GM10248 (cell line): ENCODE measurements around the gene CCR4.
"Not testable (repeated sequence)": the region's sequence is repeated elsewhere in the genome, so short reads cannot be mapped to it uniquely, and the experiment has no call there.

Experiments used
- CTCF ChIA-PET: fragments of 300-600 bp; sonication (Branson Sonifier 250); formaldehyde crosslinking; extraction: SDS; loops from one replicate; lab custom pipeline; 2021; ENCODE audit warnings: antibody characterized with exemption; lab: Yijun Ruan, JAX
- POLR2A ChIA-PET: fragments of 350-650 bp; sonication (Branson Sonifier 250); formaldehyde crosslinking; extraction: SDS; loops from one replicate; lab custom pipeline; 2020; ENCODE audit warnings: antibody characterized with exemption; lab: Yijun Ruan, JAX
- DNase-seq: peaks from one replicate; pipeline ENCODE4 v3.0.0; 2012; ENCODE audit errors: extremely low spot score
- TF ChIP-seq, protein P1 (sequence below): IDR thresholded peaks from 2 replicates; pipeline ENCODE4 v1.5.1; 2012; ENCODE audit warnings: mild to moderate bottlenecking, low read depth; ENCODE audit errors: extremely low read depth, missing control alignments, control extremely low read depth

CCR4 gene

DNA sequence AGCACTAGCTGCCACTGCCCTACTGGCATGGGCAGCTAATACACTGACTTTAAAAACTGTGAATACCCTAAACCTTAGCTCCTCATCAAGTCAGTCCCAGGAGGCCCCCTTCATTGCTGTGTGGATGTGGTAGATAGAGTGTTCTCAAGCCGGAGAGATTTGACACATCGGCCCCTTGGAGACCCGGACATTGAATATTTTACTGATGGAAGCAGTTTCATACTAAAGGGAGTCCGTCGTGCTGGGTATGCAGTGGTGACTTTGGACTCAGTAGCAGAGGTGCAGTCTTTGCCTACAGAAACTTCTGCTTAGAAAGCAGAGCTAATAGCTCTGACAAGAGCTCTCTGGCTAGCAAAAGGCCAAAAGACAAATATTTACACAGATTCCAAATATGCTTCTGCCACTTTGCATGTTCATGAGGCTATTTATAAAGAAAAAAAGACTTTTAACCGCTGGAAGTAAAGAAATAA lies 17.5 kb downstream of the CCR4 start:
- ChIA-PET POLR2A (no interaction called here), CTCF (interaction anchor here (2.7 kb wide), 1 partner anchor 17 kb away, joined by 7 read pairs; no protein-coding TSS in a partner anchor)
- no peak for DNase-seq

DNA sequence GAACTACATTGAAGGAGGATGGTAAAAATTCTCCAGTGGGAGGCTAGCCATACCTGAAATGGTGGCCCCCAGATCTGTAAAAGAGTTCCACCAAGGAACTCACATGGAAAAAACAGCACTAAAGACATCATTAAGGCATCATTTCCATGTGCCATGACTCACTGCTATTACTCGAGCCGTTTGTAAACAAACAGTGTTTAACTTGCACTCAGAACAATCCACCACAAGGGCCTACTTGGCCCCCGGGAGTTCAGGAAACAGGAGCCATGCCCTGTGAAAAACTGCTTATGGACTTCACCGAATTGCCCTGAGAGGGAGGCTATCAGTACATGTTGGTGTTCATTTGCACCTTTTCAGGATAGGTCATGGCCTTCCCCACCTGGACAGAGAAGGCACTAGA lies 18.2 kb downstream of the CCR4 start:
- DNase-seq: no peak
- TF ChIP-seq, protein P1, sequence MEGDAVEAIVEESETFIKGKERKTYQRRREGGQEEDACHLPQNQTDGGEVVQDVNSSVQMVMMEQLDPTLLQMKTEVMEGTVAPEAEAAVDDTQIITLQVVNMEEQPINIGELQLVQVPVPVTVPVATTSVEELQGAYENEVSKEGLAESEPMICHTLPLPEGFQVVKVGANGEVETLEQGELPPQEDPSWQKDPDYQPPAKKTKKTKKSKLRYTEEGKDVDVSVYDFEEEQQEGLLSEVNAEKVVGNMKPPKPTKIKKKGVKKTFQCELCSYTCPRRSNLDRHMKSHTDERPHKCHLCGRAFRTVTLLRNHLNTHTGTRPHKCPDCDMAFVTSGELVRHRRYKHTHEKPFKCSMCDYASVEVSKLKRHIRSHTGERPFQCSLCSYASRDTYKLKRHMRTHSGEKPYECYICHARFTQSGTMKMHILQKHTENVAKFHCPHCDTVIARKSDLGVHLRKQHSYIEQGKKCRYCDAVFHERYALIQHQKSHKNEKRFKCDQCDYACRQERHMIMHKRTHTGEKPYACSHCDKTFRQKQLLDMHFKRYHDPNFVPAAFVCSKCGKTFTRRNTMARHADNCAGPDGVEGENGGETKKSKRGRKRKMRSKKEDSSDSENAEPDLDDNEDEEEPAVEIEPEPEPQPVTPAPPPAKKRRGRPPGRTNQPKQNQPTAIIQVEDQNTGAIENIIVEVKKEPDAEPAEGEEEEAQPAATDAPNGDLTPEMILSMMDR: no peak
- POLR2A ChIA-PET: no interaction called here
- CTCF ChIA-PET: interaction anchor here (1.7 to 2.7 kb wide), 2 partner anchors 11 to 16 kb away, joined by 4 to 7 read pairs; no protein-coding TSS in a partner anchor

More for the DNA sequence above, 17.5 kb downstream of the CCR4 start:
- TF ChIP-seq, protein P1: no peak

DNA sequence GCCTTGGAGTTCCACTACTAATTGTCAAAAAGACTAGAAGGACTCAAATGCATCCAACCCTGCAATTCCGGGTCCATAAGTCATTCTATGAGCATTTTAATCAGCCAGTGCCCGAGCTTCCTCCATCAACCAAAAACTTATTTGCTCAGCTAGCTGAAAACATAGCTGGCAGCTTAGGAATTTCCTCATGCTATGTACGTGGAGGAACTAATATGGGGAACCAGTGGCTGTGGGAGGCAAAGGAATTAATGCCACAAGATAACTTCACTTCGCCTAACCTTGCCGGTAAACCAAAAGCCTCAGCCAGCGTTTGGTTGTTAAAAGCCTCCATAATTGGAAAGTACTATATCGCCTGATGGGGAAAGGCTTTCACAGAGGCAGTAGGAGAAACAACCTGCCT lies 19.8 kb downstream of the CCR4 start:
- CTCF ChIA-PET, POLR2A ChIA-PET, DNase-seq: not testable (repeated sequence)

DNA sequence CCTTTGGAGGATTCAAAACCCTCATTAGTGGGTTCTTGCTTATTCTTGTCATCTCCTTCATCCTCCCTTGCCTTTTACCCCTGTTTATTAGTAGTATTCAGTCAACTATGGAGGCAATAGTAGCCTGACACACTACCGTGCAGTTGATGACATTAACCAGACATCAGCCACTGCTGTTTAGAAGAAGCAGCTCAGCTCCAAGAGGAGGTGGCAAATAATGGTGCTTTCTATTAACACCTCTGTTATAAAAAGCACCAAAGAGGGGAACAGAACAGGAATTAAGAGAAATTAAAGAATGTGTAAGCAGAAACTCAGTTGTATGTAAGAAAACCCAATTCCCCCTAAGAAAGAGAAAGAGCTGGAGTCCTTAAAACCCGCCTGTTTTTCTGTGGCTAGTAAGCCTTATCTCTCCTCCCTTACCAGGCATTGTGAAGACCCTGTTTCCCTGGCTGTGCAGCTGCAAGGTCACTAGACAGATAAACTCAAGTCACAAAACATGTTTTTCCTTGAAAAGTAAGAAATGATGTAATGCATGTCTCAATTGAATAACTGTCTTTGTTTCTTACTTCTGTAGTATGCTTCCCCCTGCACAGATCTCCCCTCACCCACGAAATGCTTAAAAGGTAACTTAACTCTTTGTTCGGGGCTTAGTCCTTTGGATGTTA lies 21.2 kb downstream of the CCR4 start:
- TF ChIP-seq, protein P1: no peak
- ChIA-PET CTCF (no interaction called here), POLR2A (no interaction called here)
- DNase-seq: no peak

DNA sequence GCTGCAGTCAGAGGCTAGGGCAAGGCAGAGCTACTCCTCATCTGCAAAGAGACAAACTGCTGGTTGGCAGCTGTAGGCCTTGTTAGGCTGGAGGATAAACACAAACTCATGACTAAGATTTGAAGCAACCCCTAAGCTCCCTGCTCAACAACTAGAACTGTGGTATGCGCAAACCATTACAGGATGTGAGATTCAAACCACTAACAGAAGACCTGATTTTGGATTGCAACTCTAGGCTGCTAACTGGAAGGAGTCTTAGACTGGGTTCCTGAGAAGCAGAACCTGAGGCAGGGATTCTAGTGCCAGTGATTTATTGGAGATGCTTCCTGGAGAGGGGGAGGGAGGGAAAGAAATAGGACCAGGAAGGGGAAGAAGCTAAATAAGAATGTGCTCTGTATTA lies 22.5 kb downstream of the CCR4 start:
- peak; percentile 31 for DNase-seq
- CTCF ChIA-PET: interaction anchor here (1.0 to 1.8 kb wide), 8 partner anchors 10 to 101 kb away, joined by 3 to 9 read pairs (median 4); no protein-coding TSS in a partner anchor
- TF ChIP-seq, protein P1: no peak
- POLR2A ChIA-PET: no interaction called here

DNA sequence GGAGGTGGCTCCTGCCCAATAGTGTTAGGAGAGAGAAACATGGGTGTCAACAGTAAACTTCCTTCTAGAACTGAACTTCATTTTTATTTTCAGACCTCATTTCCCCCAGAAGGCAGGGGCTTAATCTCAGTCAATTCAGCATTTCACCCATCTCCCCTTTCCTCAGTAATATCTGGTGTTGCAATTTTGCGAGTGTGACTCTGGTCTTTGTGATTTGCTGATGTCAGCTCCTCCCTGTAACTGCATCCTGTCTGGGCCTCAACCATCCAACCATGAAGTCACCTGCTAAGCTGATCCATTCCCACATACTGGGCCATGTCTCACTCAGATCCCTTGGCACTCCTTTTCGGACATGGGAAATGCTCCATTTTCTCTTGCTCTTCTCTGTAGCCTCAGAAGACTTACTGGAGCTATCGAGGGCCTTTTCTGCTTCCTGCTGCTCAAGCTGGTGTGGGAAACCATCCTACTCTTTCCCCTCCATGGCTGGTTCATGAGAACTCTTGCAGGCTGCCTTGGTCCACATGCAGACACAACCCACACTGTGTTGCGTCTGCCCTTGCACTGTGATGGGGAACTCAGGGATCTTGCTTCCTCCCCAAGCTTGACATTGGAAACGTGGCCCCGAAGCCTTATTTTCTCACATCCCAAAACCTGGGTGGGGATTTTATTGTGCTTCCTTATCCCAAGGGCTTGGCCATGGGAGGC lies 24.6 kb downstream of the CCR4 start:
- POLR2A ChIA-PET: no interaction called here
- DNase-seq: no peak
- CTCF ChIA-PET: interaction anchor here (0.9 to 2.7 kb wide), 5 partner anchors 8 to 94 kb away, joined by 3 to 10 read pairs (median 5); no protein-coding TSS in a partner anchor
- TF ChIP-seq, protein P1: no peak
